Osteocyte (in vitro differentiated cells): ENCODE data around the gene TRIM28. TPM values are rescaled to one million over a fixed set of nuclear protein-coding genes. Genes with fewer than 3 reads are reported as not detected.

ENCODE experiments used
- DNase-seq: peaks from one replicate; pipeline ENCODE4 v3.0.0; 2021; ENCODE audit warnings: mixed read lengths; ENCODE audit not compliant: unreplicated experiment; ENCODE audit errors: extremely low spot score
- H3K27ac Mint-ChIP-seq: one replicate; pipeline ENCODE4 v1.8.0; 2021; ENCODE audit warnings: mild to moderate bottlenecking, mixed read lengths; ENCODE audit not compliant: unreplicated experiment
- H3K27me3 Mint-ChIP-seq: one replicate; pipeline ENCODE4 v1.8.0; 2021; ENCODE audit warnings: mixed read lengths; ENCODE audit not compliant: unreplicated experiment
- H3K36me3 Mint-ChIP-seq: one replicate; pipeline ENCODE4 v1.8.0; 2021; ENCODE audit warnings: mixed read lengths; ENCODE audit not compliant: unreplicated experiment
- H3K4me1 Mint-ChIP-seq: one replicate; pipeline ENCODE4 v1.8.0; 2021; ENCODE audit warnings: mixed read lengths; ENCODE audit not compliant: unreplicated experiment
- H3K4me3 Mint-ChIP-seq: one replicate; pipeline ENCODE4 v1.8.0; 2021; ENCODE audit warnings: mild to moderate bottlenecking, moderate library complexity, mixed read lengths; ENCODE audit not compliant: unreplicated experiment
- H3K9me3 Mint-ChIP-seq: one replicate; pipeline ENCODE4 v1.8.0; 2021; ENCODE audit warnings: mixed read lengths; ENCODE audit not compliant: unreplicated experiment
- CTCF ChIP-seq: fragments of 200-600 bp; sonication (generic); IDR thresholded peaks from 2 replicates; pipeline ENCODE4 v1.5.0; 2021; ENCODE audit warnings: antibody characterized with exemption, mild to moderate bottlenecking, moderate library complexity
- total RNA-seq: library from RNA; stranded (reverse); gene quantifications from 2 replicates; pipeline ENCODE4 v1.2.1, GENCODE V29; 2021

TRIM28 gene
- total RNA-seq, 1 donor from 2014 or later: 354 TPM

GRCh38 chr19:58566989-58567388 lies 23.1 kb downstream of the TRIM28 start:
- no peak for TF ChIP-seq CTCF
- Mint-ChIP-seq H3K27ac (no peak overlapping the region), H3K36me3 (no peaks in the 10 kb centered on the region), H3K4me1 (peaks cover 3% of the 10 kb centered on the region), H3K27me3 (no peaks in the 10 kb centered on the region), H3K9me3 (no peaks in the 10 kb centered on the region), H3K4me3 (no peak overlapping the region)
- DNase-seq: no peak

DNA sequence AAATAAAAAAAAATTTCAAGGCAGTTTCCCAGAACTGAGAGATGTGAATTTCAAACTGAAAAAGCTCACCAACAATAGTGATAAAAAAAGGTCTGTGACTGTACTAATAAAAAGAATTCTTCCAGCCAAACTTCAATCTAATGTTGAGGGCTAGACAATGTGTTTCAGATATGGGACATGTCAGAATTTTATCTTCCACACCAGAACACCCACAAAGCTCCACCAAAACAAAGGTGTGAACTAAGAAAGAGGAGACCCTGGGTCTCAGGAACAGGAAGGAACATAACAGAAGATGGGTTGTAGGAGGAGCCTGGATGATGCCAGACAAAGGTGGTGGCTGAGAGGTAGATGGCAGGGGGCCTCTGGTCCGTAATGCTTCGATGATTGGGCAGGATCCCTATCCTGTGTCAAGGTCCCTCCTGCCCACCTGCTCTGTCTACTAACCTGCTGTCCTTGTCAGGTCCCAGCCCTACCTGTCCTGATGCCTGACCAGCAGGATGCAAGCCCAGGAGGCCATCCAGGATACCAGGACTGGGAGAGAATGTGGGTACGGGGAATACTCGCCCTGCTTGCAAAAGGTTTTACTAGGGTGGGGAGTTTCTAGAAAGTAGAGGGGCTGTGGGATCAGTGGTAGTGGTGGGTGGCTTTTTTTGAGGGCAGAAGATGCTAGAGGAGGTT lies 24.7 kb downstream of the TRIM28 start:
- TF ChIP-seq CTCF: no peak
- Mint-ChIP-seq H3K9me3 (no peaks in the 10 kb centered on the region), H3K27ac (no peak overlapping the region), H3K27me3 (no peaks in the 10 kb centered on the region), H3K36me3 (no peaks in the 10 kb centered on the region), H3K4me3 (no peak overlapping the region), H3K4me1 (peaks cover 12% of the 10 kb centered on the region)
- DNase-seq: no peak

GRCh38 chr19:58569191-58569942 lies 25.5 kb downstream of the TRIM28 start:
- Mint-ChIP-seq H3K4me1 (peaks cover 19% of the 10 kb centered on the region), H3K27ac (no peak overlapping the region), H3K27me3 (no peaks in the 10 kb centered on the region), H3K4me3 (no peak overlapping the region), H3K9me3 (no peaks in the 10 kb centered on the region), H3K36me3 (no peaks in the 10 kb centered on the region)
- no peak for TF ChIP-seq CTCF
- DNase-seq: no peak

DNA sequence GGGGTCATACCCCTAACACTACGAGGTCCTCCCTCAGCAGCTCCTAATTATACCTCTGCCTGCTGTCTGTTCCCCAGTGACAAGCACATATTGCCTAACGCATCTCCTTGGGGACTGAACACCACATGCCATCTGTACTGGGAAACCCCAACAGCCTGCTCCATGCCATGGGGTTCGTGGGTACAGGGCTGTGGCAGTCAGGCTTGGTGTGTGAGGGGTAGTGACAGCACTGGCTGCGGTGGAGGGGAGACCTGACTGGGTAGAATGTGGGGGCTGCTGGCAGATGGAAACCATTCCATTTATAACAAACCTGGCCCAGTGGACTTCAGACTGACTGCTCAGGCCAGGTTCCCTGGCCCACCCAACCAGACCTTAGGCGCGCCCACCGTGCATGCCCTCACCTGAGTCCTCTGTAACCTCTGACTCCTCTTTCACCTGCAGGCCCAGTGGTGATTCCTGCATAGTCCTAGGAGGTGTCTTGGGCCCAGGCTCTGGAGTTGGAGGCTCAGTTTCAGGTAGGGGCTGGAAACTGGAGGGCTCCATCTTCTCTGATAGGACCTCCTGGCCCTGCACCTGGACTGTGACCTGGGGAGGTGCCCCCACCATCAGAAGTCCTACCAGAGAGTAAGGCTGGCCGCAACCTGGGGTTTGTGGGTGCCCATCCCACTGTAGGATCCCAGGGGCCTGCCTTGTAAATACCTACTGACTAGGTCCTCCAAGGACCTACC lies 26.2 kb downstream of the TRIM28 start:
- Mint-ChIP-seq H3K36me3 (no peaks in the 10 kb centered on the region), H3K4me3 (no peak overlapping the region), H3K4me1 (peaks cover 23% of the 10 kb centered on the region), H3K27me3 (no peaks in the 10 kb centered on the region), H3K27ac (no peak overlapping the region), H3K9me3 (no peaks in the 10 kb centered on the region)
- no peak for DNase-seq
- TF ChIP-seq CTCF: no peak
